HCT116 (cell line): ENCODE data around the gene LRG1. TPM values are rescaled to one million over a fixed set of nuclear protein-coding genes. Genes with fewer than 3 reads are reported as not detected.

Source experiments
- ATAC-seq: fragments of 200-7000 bp; cut with Tn5 transposase; 2 replicates; pipeline ENCODE4 v1.9.1; 2020; ENCODE audit warnings: mild to moderate bottlenecking, moderate library complexity
- BruUV-seq: library from RNA; stranded (reverse); fragments of 400-500 nt; replicated peaks from 2 replicates; lab custom pipeline; 2021; lab: Mats Ljungman, UMichigan
- CTCF ChIA-PET: fragments of 300-600 bp; sonication (Branson Sonifier 250); formaldehyde crosslinking; loops from one replicate; lab custom pipeline; 2021; ENCODE audit warnings: antibody characterized with exemption; lab: Charles Lee
- POLR2A ChIA-PET: fragments of 300-600, 350-600 bp; sonication (Branson Sonifier 250); formaldehyde crosslinking; loops from one replicate; lab custom pipeline; 2021; ENCODE audit warnings: antibody characterized with exemption; lab: Charles Lee
- RAD21 ChIA-PET, 2 experiments: fragments of 300-600 bp; sonication (Branson Sonifier 250); formaldehyde crosslinking; loops; one replicate each; lab custom pipeline; 2023; ENCODE audit warnings: low total read pairs in 2 of 2; ENCODE audit not compliant: uncharacterized antibody in 2 of 2, unreplicated experiment in 2 of 2, low non-redundant PET in 1 of 2; lab: Charles Lee
- DNase-seq: peaks from one replicate; pipeline ENCODE4 v3.0.0-alpha.2; 2010; ENCODE audit warnings: low read depth, low spot score
- H2AFZ ChIP-seq: fragments of 200-600 bp; shearing (Covaris generic), sonication (generic); 2 replicates; pipeline ENCODE4 v1.6.1; 2017; ENCODE audit warnings: low read depth, mixed run types, mixed read lengths, antibody characterized with exemption, low read length; ENCODE audit not compliant: poor library complexity, severe bottlenecking
- H3K27ac ChIP-seq: 2 replicates; pipeline ENCODE4 v1.5.1; 2012; ENCODE audit warnings: low read depth, low read length
- H3K27me3 ChIP-seq: fragments of 200-600 bp; sonication (generic); 2 replicates; pipeline ENCODE4 v1.6.1; 2016; ENCODE audit warnings: mixed run types, low read length, mixed read lengths; ENCODE audit not compliant: insufficient read depth
- H3K36me3 ChIP-seq, 2 experiments: fragments of 200-500 bp in 1 of 2; fragments of 200-600 bp in 1 of 2; sonication (Bioruptor generic) in 1 of 2; sonication (generic) in 1 of 2; 2 replicates each; pipeline versions ENCODE4 v1.5.1 to v1.6.1; 2014 to 2016; ENCODE audit warnings: low read length in 2 of 2, inconsistent platforms in 1 of 2, mixed read lengths in 1 of 2, mixed run types in 1 of 2; ENCODE audit not compliant: insufficient read depth in 2 of 2, control insufficient read depth in 1 of 2
- H3K4me1 ChIP-seq, 2 experiments: fragments of 200-600 bp in 1 of 2; sonication (generic) in 1 of 2; 2 replicates each; pipeline versions ENCODE4 v1.5.1 to v1.6.1; 2012 to 2017; ENCODE audit warnings: low read length in 2 of 2, inconsistent platforms in 1 of 2, mild to moderate bottlenecking in 1 of 2, mixed read lengths in 1 of 2, mixed run types in 1 of 2, moderate library complexity in 1 of 2; ENCODE audit not compliant: insufficient read depth in 2 of 2, control insufficient read depth in 1 of 2
- H3K4me2 ChIP-seq: fragments of 200-600 bp; sonication (generic); 2 replicates; pipeline ENCODE4 v1.6.1; 2017; ENCODE audit warnings: mixed run types, low read length, mixed read lengths
- H3K4me3 ChIP-seq, 2 experiments: fragments of 200-600 bp in 1 of 2; sonication (generic) in 1 of 2; replicated peaks in 1 of 2; 2 replicates each; pipeline ENCODE4 v1.5.1; 2011 to 2016; ENCODE audit warnings: low read length in 2 of 2, control low read depth in 1 of 2, low read depth in 1 of 2, mild to moderate bottlenecking in 1 of 2, mixed read lengths in 1 of 2, mixed run types in 1 of 2
- H3K79me2 ChIP-seq: fragments of 200-600 bp; sonication (generic); 2 replicates; pipeline ENCODE4 v1.6.1; 2017; ENCODE audit warnings: mild to moderate bottlenecking, mixed run types, low read length, moderate library complexity, mixed read lengths; ENCODE audit not compliant: insufficient read depth
- H3K9ac ChIP-seq: fragments of 200-600 bp; sonication (generic); 2 replicates; pipeline ENCODE4 v1.6.1; 2016; ENCODE audit warnings: low read length, mixed read lengths
- H3K9me2 ChIP-seq: fragments of 200-600 bp; sonication (generic), shearing (Covaris generic); 2 replicates; pipeline ENCODE4 v1.6.1; 2017; ENCODE audit warnings: mixed run types, mild to moderate bottlenecking, moderate library complexity; ENCODE audit not compliant: insufficient read depth
- H3K9me3 ChIP-seq, 2 experiments: fragments of 200-500 bp in 1 of 2; fragments of 200-600 bp in 1 of 2; sonication (Bioruptor generic) in 1 of 2; sonication (generic) in 1 of 2; 2 replicates each; pipeline ENCODE4 v1.6.1; 2014 to 2017; ENCODE audit warnings: low read length in 2 of 2, mixed read lengths in 2 of 2, inconsistent platforms in 1 of 2, low read depth in 1 of 2, mild to moderate bottlenecking in 1 of 2, mixed run types in 1 of 2, moderate library complexity in 1 of 2; ENCODE audit not compliant: control insufficient read depth in 1 of 2, insufficient read depth in 1 of 2
- H4K20me1 ChIP-seq: fragments of 200-600 bp; sonication (generic), shearing (Covaris generic); 2 replicates; pipeline ENCODE4 v1.6.1; 2017; ENCODE audit warnings: mixed run types, mild to moderate bottlenecking, moderate library complexity; ENCODE audit not compliant: insufficient read depth
- CBX3 ChIP-seq: IDR thresholded peaks from 2 replicates; pipeline ENCODE4 v1.6.1; 2012; ENCODE audit warnings: low read depth
- CTCF ChIP-seq, 3 experiments: fragments of 200-600 bp in 1 of 3; sonication (generic) in 1 of 3; IDR thresholded peaks in 2 of 3; conservative IDR thresholded peaks in 1 of 3; 2 replicates each; pipeline ENCODE4 v1.5.1; 2012 to 2017; ENCODE audit warnings: low read depth in 2 of 3, low read length in 2 of 3, antibody characterized with exemption in 1 of 3, borderline replicate concordance in 1 of 3, control low read depth in 1 of 3, mild to moderate bottlenecking in 1 of 3, mixed read lengths in 1 of 3, mixed run types in 1 of 3, moderate library complexity in 1 of 3; ENCODE audit not compliant: insufficient read depth in 1 of 3
- MAX ChIP-seq: IDR thresholded peaks from 2 replicates; pipeline ENCODE4 v1.6.1; 2012
- RAD21 ChIP-seq: IDR thresholded peaks from 2 replicates; pipeline ENCODE4 v1.6.1; 2012; ENCODE audit warnings: low read depth, mild to moderate bottlenecking
- intact Hi-C: fragments of 100-400 bp; cut with micrococcal nuclease; formaldehyde crosslinking; loops from 2 replicates; pipeline ENCODE4 v1.10.0; 2022
- total RNA-seq: library from RNA; stranded (reverse); gene quantifications from one replicate; pipeline ENCODE4 v1.2.1, GENCODE V29; 2021; ENCODE audit not compliant: unreplicated experiment

Gene LRG1
- total RNA-seq, 1 experiment from 2014 or later = 1.3 TPM

- TF ChIP-seq CTCF (IDR thresholded peaks at IDR 0.05 in 2 of 3, conservative IDR thresholded peaks at IDR 0.05 in 1 of 3; ENCODE audit: borderline replicate concordance in 1 of 3, insufficient read depth in 1 of 3, low read depth in 2 of 3, low read length in 2 of 3) = no peak
- no peak for TF ChIP-seq RAD21
- TF ChIP-seq CBX3 = peak; percentile 63; the same call in 1 of the 2 replicates
- TF ChIP-seq MAX = 0 out of 2 replicates have a peak, but pooled peaks have one; percentile 19
- H3K4me3 ChIP-seq = no peak overlapping the region
- H3K4me1 ChIP-seq = peaks cover 55 to 80% of the 10 kb centered on the region in 2 experiments
- peak overlapping the region; percentile 22; the same call in 1 of the 2 replicates for H3K27ac ChIP-seq
- intact Hi-C loops = loop anchor here (5.0 to 10.0 kb wide), 2 partner anchors 54 to 226 kb away; no protein-coding TSS in a partner anchor
- no peak overlapping the region for H2AFZ ChIP-seq
- peaks cover 34% of the 10 kb centered on the region for H3K79me2 ChIP-seq
- ChIA-PET RAD21 (no interaction called here), CTCF (interaction anchor here (1.1 to 1.6 kb wide), 2 partner anchors 11 to 46 kb away, joined by 3 to 4 read pairs; no protein-coding TSS in a partner anchor), POLR2A (no interaction called here)
- H4K20me1 ChIP-seq = no peaks in the 10 kb centered on the region
- DNase-seq (no peak), ATAC-seq (no peak)
- no TSS peak for BruUV-seq
- H3K27me3 ChIP-seq = no peaks in the 10 kb centered on the region
- no peaks in the 10 kb centered on the region for H3K9me3 ChIP-seq
- H3K36me3 ChIP-seq = no peaks in the 10 kb centered on the region
- H3K9ac ChIP-seq = no peak overlapping the region
- no peaks in the 10 kb centered on the region for H3K9me2 ChIP-seq
- H3K4me2 ChIP-seq = peak overlapping the region; percentile 74
These were observed 38.9 kb upstream of the LRG1 start for GRCh38 chr19:4578552-4579248.
